Measurements from ENCODE around the gene POLD3. TPM values are rescaled to one million over a fixed set of nuclear protein-coding genes. Genes with fewer than 3 reads are reported as not detected.

POLD3 gene
- total RNA-seq, 4 donors from 2014 or later, result 19.8 to 55.3 (median 34.2) TPM

GRCh38 chr11:74570266-74571061 is 21.9 kb upstream of the POLD3 start:
- TF ChIP-seq POLR2A (IDR thresholded peaks at IDR 0.05) (no peak), CTCF (IDR thresholded peaks at IDR 0.05) (peak in 4 of 6 experiments; percentile 55 to 96 (median 94))
- Histone ChIP-seq H3K27ac (peak overlapping the region in 2 of 4 donors; percentile 73 to 85), H3K4me1 (peaks cover 0 to 5% (median 2%) of the 10 kb centered on the region in 4 donors), H3K27me3 (no peaks in the 10 kb centered on the region), H3K36me3 (no peaks in the 10 kb centered on the region), H3K4me3 (no peak overlapping the region), H3K9me3 (no peaks in the 10 kb centered on the region)
- DNase-seq, result peak in 1 of 3 donors; percentile 74

- no peak for TF ChIP-seq CTCF (IDR thresholded peaks at IDR 0.05)
- TF ChIP-seq POLR2A (IDR thresholded peaks at IDR 0.05), result no peak
- DNase-seq, result no peak
Observed at GRCh38 chr11:74571062-74571399, 21.4 kb upstream of the POLD3 start.

GRCh38 chr11:74572349-74572748 is 20.0 kb upstream of the POLD3 start:
- TF ChIP-seq POLR2A (IDR thresholded peaks at IDR 0.05) (no peak), CTCF (IDR thresholded peaks at IDR 0.05) (no peak)
- Histone ChIP-seq H3K36me3 (no peaks in the 10 kb centered on the region), H3K4me1 (peaks cover 0 to 5% (median 2%) of the 10 kb centered on the region in 4 donors), H3K27me3 (no peaks in the 10 kb centered on the region), H3K9me3 (no peaks in the 10 kb centered on the region), H3K4me3 (no peak overlapping the region), H3K27ac (peak overlapping the region in 3 of 4 donors; percentile 42 to 85 (median 73))
- no peak for DNase-seq

More at GRCh38 chr11:74571062-74571399, 21.4 kb upstream of the POLD3 start:
- Histone ChIP-seq H3K36me3 (no peaks in the 10 kb centered on the region), H3K4me3 (no peak overlapping the region), H3K27me3 (no peaks in the 10 kb centered on the region), H3K4me1 (peaks cover 0 to 5% (median 2%) of the 10 kb centered on the region in 4 donors), H3K9me3 (no peaks in the 10 kb centered on the region), H3K27ac (peak overlapping the region in 3 of 4 donors; percentile 42 to 85 (median 73))

- no peak for DNase-seq
- no peaks in the 10 kb centered on the region for H3K27me3 ChIP-seq
Observed at GRCh38 chr11:74574563-74574962, 17.8 kb upstream of the POLD3 start.

GRCh38 chr11:74575999-74576398 is 16.4 kb upstream of the POLD3 start:
- Histone ChIP-seq H3K9me3 (no peaks in the 10 kb centered on the region), H3K4me1 (peaks cover 0 to 19% (median 0%) of the 10 kb centered on the region in 4 donors), H3K27me3 (no peaks in the 10 kb centered on the region), H3K27ac (no peak overlapping the region), H3K4me3 (no peak overlapping the region), H3K36me3 (no peaks in the 10 kb centered on the region)
- TF ChIP-seq CTCF (IDR thresholded peaks at IDR 0.05) (no peak), POLR2A (IDR thresholded peaks at IDR 0.05) (no peak)
- no peak for DNase-seq

More at GRCh38 chr11:74574563-74574962, 17.8 kb upstream of the POLD3 start:
- Histone ChIP-seq H3K27ac (peak overlapping the region in 1 of 4 donors; percentile 41), H3K4me3 (no peak overlapping the region), H3K9me3 (no peaks in the 10 kb centered on the region), H3K4me1 (peaks cover 0 to 7% (median 0%) of the 10 kb centered on the region in 4 donors), H3K36me3 (no peaks in the 10 kb centered on the region)
- no peak for TF ChIP-seq POLR2A (IDR thresholded peaks at IDR 0.05)
- peak in 1 of 6 experiments; percentile 9 for TF ChIP-seq CTCF (IDR thresholded peaks at IDR 0.05)

Measured in Peyer's patch (tissue), 4 donors.